Measurements from ENCODE around the gene DBN1.
"Not testable (repeated sequence)": the region's sequence is repeated elsewhere in the genome, so short reads cannot be mapped to it uniquely, and the experiment has no call there.

The DBN1 gene

DNA sequence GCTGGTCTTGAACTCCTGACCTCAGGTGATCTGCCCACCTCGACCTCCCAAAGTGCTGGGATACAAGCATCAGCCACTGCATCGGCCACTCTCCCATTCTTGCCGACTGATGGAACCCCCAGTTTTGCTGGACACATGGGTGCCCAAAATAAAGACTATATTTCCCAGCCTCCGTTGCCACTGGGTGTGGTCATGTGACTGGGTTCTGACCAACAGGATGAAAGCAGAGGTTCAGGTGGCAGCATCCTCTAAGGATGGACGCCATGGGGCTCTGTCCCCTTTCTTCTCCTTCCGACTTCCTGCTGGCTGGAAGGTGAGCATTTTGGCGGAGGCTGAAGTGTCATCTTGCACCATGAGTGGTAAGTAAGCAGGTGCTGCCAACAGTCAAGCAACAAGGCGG, 13.7 kb upstream of the DBN1 start:
- DNase-seq (ENCODE audit: low read depth), result no peak
- TF ChIP-seq, protein P1, sequence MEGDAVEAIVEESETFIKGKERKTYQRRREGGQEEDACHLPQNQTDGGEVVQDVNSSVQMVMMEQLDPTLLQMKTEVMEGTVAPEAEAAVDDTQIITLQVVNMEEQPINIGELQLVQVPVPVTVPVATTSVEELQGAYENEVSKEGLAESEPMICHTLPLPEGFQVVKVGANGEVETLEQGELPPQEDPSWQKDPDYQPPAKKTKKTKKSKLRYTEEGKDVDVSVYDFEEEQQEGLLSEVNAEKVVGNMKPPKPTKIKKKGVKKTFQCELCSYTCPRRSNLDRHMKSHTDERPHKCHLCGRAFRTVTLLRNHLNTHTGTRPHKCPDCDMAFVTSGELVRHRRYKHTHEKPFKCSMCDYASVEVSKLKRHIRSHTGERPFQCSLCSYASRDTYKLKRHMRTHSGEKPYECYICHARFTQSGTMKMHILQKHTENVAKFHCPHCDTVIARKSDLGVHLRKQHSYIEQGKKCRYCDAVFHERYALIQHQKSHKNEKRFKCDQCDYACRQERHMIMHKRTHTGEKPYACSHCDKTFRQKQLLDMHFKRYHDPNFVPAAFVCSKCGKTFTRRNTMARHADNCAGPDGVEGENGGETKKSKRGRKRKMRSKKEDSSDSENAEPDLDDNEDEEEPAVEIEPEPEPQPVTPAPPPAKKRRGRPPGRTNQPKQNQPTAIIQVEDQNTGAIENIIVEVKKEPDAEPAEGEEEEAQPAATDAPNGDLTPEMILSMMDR (IDR thresholded peaks at IDR 0.05; ENCODE audit: control insufficient read depth, insufficient read depth, low read depth, low read length, missing control alignments), result no peak
- H3K4me3 ChIP-seq (ENCODE audit: control insufficient read depth, low read depth, low read length), result no peak overlapping the region

DNA sequence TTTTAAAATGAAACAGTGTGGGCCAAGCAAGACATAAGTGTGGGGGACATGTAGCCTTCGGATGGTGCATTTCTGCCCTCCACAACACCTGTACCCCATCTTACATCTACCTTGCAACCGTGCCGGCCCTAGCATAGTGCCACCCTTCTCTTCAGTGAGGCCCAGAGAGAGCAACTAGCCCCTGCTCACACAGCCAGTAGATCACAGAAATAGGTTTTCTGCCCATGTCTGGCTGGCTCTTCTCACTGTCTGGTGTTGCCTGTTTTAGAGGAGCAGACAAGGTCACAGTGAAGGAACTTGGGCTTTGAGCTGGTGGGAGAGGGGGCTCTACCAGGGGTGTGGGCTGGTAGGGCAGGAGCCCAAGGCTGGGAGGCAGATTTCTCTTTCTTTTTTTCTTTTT, 12.8 kb upstream of the DBN1 start:
- DNase-seq (ENCODE audit: low read depth), result no peak
- TF ChIP-seq, protein P1 (IDR thresholded peaks at IDR 0.05; ENCODE audit: control insufficient read depth, insufficient read depth, low read depth, low read length, missing control alignments), result no peak
- H3K4me3 ChIP-seq (ENCODE audit: control insufficient read depth, low read depth, low read length), result no peak overlapping the region

DNA sequence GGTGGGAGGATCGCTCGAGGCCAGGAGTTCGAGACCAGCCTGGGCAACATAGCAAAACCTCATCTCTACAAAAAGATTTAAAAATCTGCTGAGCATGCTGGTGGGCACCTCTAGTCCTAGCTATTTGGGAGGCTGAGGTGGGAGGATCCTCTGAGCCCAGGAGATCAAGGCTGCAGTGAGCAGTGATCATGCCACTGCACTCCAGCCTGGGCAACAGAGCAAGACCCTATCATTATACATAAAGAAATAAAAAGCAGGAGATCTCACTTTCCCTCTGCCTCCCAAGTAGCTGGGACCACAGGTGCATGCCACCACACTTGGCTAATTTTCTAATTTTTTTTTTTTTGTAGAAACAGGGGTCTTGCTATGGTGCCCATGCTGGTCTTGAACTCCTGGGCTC, 12.3 kb upstream of the DBN1 start:
- H3K4me3 ChIP-seq (ENCODE audit: control insufficient read depth, low read depth, low read length); DNase-seq (ENCODE audit: low read depth): not testable (repeated sequence)

DNA sequence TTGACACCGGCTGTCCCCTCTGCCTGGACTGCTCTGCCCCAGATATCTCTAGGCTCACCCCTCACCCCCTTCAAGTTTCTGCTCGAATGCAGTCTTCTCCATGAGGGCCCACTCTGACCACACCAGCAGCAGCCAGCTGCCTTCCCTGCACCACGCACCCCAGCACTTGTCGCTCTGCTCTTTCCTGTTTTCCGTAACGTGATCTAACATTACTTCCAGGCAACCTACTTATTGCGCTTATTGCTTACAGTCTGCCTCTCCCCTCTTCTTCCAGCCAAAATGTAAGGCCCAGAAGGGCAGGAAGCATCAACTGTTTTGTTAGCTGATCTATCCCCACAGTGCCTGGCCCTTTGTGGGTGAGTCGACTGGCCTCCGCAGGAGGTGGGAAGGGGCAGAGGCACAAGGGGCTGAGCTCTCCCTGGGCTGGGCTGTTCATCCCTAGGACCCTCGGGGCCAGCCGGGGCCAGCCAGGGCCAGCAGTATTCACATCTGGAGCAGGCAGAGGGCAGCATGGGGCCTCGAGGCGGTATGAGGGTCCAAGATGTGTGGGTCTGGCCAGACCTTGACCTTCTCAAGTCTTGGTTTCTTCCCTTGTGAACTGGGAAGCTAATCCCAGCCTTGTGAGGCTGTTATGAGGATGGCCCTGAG, 11.6 kb upstream of the DBN1 start:
- DNase-seq (ENCODE audit: low read depth), result no peak
- TF ChIP-seq, protein P1 (IDR thresholded peaks at IDR 0.05; ENCODE audit: control insufficient read depth, insufficient read depth, low read depth, low read length, missing control alignments), result no peak
- no peak overlapping the region for H3K4me3 ChIP-seq (ENCODE audit: control insufficient read depth, low read depth, low read length)

DNA sequence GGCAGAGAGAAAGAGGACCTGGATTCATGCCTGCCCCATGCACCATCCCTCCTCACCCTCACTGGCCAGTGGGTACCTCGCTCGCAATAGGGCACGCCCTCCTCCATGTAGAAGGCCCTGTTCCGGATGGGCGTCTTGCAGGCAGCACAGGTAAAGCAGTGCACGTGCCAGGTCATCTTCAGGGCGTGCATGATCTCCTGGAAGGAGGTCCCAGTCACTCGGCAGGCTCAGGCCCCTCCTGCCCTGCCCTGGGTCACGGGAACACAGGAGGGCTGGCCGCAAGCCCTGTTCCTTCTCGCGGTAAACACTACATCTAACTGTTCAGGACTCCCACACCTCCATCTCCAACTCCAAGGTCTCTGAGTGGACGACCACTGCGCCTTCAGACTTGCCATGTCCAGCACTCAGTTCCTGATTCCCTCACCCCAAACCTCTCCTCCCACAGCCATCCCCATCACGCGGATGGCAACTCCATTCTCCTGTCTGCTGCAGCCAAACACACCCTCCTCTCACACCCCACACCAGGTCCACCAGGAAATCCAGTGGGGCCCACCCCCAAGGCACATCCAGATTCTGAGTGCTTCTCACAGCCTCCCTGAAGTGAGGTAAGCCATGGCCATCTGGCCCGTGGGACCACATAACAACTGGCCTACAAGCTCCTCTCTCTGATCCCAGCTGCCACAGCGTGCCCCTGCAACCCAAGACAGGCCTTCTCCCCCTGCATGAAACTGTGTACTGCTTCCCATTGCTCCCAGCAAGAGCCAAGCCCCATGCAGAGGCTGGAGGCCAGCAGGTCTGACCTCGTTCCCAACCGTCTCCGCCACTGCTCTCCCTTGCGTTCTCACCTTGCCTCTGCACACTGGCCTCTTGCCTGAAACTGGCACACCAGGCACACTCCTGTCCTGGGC, 10.8 kb upstream of the DBN1 start:
- H3K4me3 ChIP-seq (ENCODE audit: control insufficient read depth, low read depth, low read length), result no peak overlapping the region
- DNase-seq (ENCODE audit: low read depth), result no peak
- TF ChIP-seq, protein P1 (IDR thresholded peaks at IDR 0.05; ENCODE audit: control insufficient read depth, insufficient read depth, low read depth, low read length, missing control alignments), result no peak

DNA sequence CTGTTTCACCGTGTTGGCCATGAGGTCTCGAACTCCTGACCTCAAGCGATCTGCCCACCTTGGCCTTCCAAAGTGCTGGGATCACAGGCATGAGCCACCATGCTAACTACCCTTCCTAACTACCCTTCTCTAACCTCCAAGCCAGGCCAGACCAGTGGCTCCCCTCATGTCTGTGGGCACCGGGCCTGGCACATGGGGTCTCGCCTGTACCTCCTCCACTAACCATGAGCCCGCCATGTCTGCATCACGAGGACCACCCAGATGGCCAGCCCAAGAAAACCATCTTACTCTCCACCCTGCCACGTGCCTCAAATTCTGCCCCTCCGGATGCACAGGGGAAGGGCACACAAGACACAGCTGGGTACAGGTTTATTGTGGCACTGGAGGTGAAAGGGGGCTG, 9.6 kb upstream of the DBN1 start:
- DNase-seq (ENCODE audit: low read depth), result no peak
- TF ChIP-seq, protein P1 (IDR thresholded peaks at IDR 0.05; ENCODE audit: control insufficient read depth, insufficient read depth, low read depth, low read length, missing control alignments), result no peak
- no peak overlapping the region for H3K4me3 ChIP-seq (ENCODE audit: control insufficient read depth, low read depth, low read length)

DNA sequence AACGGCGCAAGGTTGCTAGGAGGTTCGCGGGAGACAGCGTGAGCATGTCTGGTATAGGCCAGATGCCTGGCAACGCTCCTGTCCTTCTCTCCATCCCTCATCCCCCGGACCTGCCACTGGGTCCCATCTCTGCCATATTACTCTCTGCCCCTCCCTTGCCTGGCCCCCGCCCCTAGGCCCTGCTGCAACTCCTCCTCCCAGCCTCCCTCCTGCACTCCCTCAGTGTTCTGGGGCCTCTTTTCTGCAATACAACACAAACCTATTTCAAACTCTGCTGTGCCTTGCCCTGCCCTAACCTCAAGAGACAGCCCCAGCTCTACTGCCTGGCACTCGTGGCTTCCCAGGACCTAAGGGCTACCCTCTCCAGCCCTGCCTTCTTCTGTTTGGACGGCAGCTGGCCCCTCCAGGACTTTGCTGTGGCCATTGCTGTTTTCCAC, 8.9 kb upstream of the DBN1 start:
- no peak overlapping the region for H3K4me3 ChIP-seq (ENCODE audit: control insufficient read depth, low read depth, low read length)
- TF ChIP-seq, protein P1 (IDR thresholded peaks at IDR 0.05; ENCODE audit: control insufficient read depth, insufficient read depth, low read depth, low read length, missing control alignments), result no peak
- DNase-seq (ENCODE audit: low read depth), result no peak
